Smooth muscle cell of the umbilical artery (primary cell): ENCODE results near the gene LGALS14. TPM values are rescaled to one million over a fixed set of nuclear protein-coding genes. Genes with fewer than 3 reads are reported as not detected.

Source experiments
- total RNA-seq: library from RNA; depleted of rRNA; stranded (reverse); fragments of >200 nt; gene quantifications from 2 replicates; pipeline ENCODE4 v1.2.3, GENCODE V29; 2014

Gene LGALS14, protein sequence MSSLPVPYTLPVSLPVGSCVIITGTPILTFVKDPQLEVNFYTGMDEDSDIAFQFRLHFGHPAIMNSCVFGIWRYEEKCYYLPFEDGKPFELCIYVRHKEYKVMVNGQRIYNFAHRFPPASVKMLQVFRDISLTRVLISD
- not detected in 2 replicates for total RNA-seq

DNA sequence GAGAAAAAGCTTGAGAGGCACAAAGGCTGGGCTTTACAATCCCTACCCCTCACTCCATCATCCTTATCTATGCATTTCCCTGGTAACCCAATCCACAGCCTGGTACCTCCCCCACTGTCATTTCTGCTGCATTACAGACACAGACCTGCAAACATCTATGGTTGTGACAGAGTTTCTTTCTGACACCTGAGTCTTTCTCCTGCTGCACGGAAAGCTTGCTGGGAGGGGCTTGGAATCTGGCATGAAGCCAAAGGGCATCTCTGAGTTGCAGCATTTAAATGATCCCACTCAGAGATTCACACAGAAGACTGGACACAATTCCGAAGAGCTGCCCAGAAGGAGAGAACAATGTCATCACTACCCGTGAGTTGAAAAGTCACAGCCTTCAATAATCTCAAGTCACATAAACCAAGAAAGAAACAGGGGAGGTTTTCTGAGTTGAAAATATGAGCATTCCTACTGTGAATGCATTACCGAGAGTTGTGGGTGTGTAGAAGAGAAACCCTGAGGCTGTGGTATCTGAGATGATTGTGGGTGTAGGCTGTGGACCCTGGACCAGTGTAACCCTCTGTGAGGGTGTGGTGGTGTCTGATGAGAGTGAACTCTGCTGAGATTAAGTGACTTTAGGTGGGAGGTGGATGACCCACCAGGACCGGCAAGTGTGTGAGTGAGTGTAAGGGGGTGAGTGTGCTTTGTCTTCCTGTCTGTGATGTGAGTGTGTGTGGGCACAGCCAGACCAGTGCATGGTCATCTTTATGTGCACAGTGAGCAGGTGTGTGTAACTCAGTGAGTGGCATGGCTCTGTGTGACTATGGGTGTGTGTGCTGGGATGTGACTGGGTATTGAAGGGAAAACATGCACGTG is at the start of gene LGALS14:
Gene LGALS14 (plus strand): TSS at position 301 of the 864 bp plus-strand sequence. CDS start 48 bp downstream, at position 349.

DNA sequence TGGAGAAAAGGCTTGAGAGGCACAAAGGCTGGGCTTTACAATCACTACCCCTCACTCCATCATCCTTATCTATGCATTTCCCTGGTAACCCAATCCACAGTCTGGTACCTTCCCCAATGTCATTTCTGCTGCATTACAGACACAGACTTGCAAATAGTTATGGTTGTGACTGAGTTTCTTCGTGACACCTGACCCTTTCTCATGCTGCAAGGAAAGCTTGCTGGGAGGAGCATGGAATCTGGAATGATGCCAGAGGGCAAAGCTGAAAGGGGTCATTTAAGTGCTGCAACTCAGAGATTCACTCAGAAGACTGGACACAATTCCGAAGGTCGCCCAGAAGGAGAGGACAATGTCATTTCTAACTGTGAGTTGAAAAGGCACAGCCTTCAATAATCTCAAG is 48.7 kb upstream of the LGALS14 start, which contains the start of gene LGALS16:
Gene LGALS16 (plus strand): TSS at position 301 of the 400 bp plus-strand sequence. CDS start 49 bp downstream, at position 350.

DNA sequence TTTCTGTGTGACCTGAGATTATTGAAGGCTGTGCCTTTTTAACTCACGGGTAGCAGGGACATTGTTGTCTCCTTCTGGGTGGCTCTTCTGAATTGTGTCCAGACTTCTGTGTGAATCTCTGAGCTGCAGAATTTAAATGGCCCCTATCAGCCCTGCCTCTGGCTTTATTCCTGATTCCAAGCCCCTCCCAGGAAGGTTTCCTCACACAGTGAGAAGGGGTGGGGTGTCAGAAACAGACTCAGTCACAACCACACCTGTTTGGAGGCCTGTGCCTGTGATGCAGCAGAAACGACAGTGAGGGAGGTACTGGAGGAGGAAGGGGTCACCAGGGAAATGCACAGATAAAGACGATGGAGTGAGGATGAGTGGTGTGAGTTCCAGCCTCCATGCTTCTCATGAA is 33.6 kb downstream of the LGALS14 start, which contains the start of gene CLC:
Gene CLC (minus strand): TSS at position 139 of the 400 bp plus-strand sequence. CDS start 77 bp downstream, at position 62.

Other genes starting within 250 kb of the LGALS14 start
- 43.9 and 64.5 TPM in 2 replicates for gene TIMM50, start 223.6 kb upstream of the LGALS14 start, total RNA-seq
- under 0.01 and 0.32 TPM in 2 replicates for gene DLL3, start 205.5 kb upstream of the LGALS14 start, total RNA-seq
- not detected in 2 replicates for gene SELENOV, start 189.3 kb upstream of the LGALS14 start, total RNA-seq
- gene EID2B, start 171.6 kb upstream of the LGALS14 start, total RNA-seq, result 1.9 and 3.6 TPM in 2 replicates
- gene EID2, start 164.3 kb upstream of the LGALS14 start, total RNA-seq, result 8.2 and 9.8 TPM in 2 replicates
- not detected in 2 replicates for gene LGALS13, start 102.0 kb upstream of the LGALS14 start, total RNA-seq
- gene LGALS16, start 48.6 kb upstream of the LGALS14 start, total RNA-seq, result not detected in 2 replicates
- not detected in 2 replicates for gene CLC, start 33.5 kb downstream of the LGALS14 start, total RNA-seq
- gene LEUTX, start 74.4 kb downstream of the LGALS14 start, total RNA-seq, result not detected in 2 replicates
- gene DYRK1B, start 129.7 kb downstream of the LGALS14 start, total RNA-seq, result 8.6 and 18.2 TPM in 2 replicates
- gene FBL, start 141.9 kb downstream of the LGALS14 start, total RNA-seq, result 104 and 116 TPM in 2 replicates
- gene FCGBP, start 230.2 kb downstream of the LGALS14 start, total RNA-seq, result 1.2 and 2.2 TPM in 2 replicates